HepG2 (cell line): ENCODE data around the gene DDX17. TPM values are rescaled to one million over a fixed set of nuclear protein-coding genes. Genes with fewer than 3 reads are reported as not detected.

Source experiments
- ATAC-seq: fragments of 200-7000 bp; cut with Tn5 transposase; 3 replicates; pipeline ENCODE4 v1.9.1; 2020; ENCODE audit warnings: mild to moderate bottlenecking, moderate library complexity
- BruUV-seq: library from RNA; stranded (reverse); fragments of 400-500 nt; replicated peaks from 2 replicates; lab custom pipeline; 2021; lab: Mats Ljungman, UMichigan
- CTCF ChIA-PET: fragments of 300-600 bp; formaldehyde crosslinking; extraction: SDS; loops from one replicate; lab custom pipeline; 2021; ENCODE audit warnings: low total read pairs, inconsistent platforms, low intra/inter-chr PET ratio; lab: Yijun Ruan, JAX
- POLR2A ChIA-PET: fragments of 350-600 bp; sonication (Branson Sonifier 250); formaldehyde crosslinking; loops from one replicate; lab custom pipeline; 2020; ENCODE audit warnings: antibody characterized with exemption, inconsistent platforms; lab: Yijun Ruan, JAX
- DNase-seq: peaks from one replicate; pipeline ENCODE4 v3.0.0-alpha.2; 2015; ENCODE audit warnings: low spot score
- FAIRE-seq: peaks from 3 replicates; lab custom pipeline; 2011; peaks lifted over from hg19 to GRCh38; lab: Jason Lieb, UNC
- H2AFZ ChIP-seq: one replicate; pipeline ENCODE4 v1.6.1; 2011; ENCODE audit warnings: low read length, inconsistent platforms
- H3K27ac ChIP-seq: fragments of 300-600 bp; 3 replicates; pipeline ENCODE4 v1.8.0; 2011; ENCODE audit warnings: mixed run types, mild to moderate bottlenecking, mixed read lengths, low read length, inconsistent platforms; ENCODE audit not compliant: insufficient read depth; ENCODE audit errors: extremely low read length
- H3K27me3 ChIP-seq, 2 experiments: fragments of 200-600 bp in 1 of 2; 2 replicates in 1 of 2; 3 replicates in 1 of 2; pipeline versions ENCODE4 v1.6.0 to v1.8.0; 2011; ENCODE audit warnings: low read length in 2 of 2, mild to moderate bottlenecking in 2 of 2, moderate library complexity in 2 of 2, inconsistent platforms in 1 of 2; ENCODE audit not compliant: insufficient read depth in 2 of 2, control insufficient read depth in 1 of 2
- H3K36me3 ChIP-seq, 2 experiments: fragments of 200-600 bp in 1 of 2; replicated peaks in 1 of 2; 2 replicates in 1 of 2; 3 replicates in 1 of 2; pipeline versions ENCODE4 v1.5.1 to v1.8.0; 2011; ENCODE audit warnings: low read length in 2 of 2, inconsistent platforms in 1 of 2; ENCODE audit not compliant: insufficient read depth in 2 of 2, control insufficient read depth in 1 of 2
- H3K4me1 ChIP-seq: 2 replicates; pipeline ENCODE4 v1.5.1; 2012; ENCODE audit warnings: low read length, inconsistent platforms; ENCODE audit not compliant: insufficient read depth
- H3K4me2 ChIP-seq: 2 replicates; pipeline ENCODE4 v1.6.0; 2011; ENCODE audit warnings: low read depth, low read length, inconsistent platforms
- H3K4me3 ChIP-seq, 3 experiments: fragments of 200-600 bp in 1 of 3; sonication (generic), shearing (Covaris generic) in 1 of 3; replicated peaks in 1 of 3; 2 replicates each; pipeline ENCODE4 v1.5.1; 2011 to 2016; ENCODE audit warnings: low read length in 3 of 3, inconsistent platforms in 2 of 3, low read depth in 2 of 3, mild to moderate bottlenecking in 2 of 3, control low read depth in 1 of 3, mixed read lengths in 1 of 3; ENCODE audit not compliant: insufficient read depth in 1 of 3
- H3K79me2 ChIP-seq: one replicate; pipeline ENCODE4 v1.6.1; 2011; ENCODE audit warnings: low read length, inconsistent platforms; ENCODE audit not compliant: insufficient read depth
- H3K9ac ChIP-seq: 2 replicates; pipeline ENCODE4 v1.6.0; 2011; ENCODE audit warnings: mild to moderate bottlenecking, low read depth, low read length, inconsistent platforms; ENCODE audit not compliant: insufficient read depth
- H3K9me3 ChIP-seq: 2 replicates; pipeline ENCODE4 v1.5.1; 2012; ENCODE audit warnings: mild to moderate bottlenecking, low read length
- H4K20me1 ChIP-seq: 2 replicates; pipeline ENCODE4 v1.6.0; 2011; ENCODE audit warnings: inconsistent platforms, mild to moderate bottlenecking, low read length, moderate library complexity; ENCODE audit not compliant: insufficient read depth
- BHLHE40 ChIP-seq: IDR thresholded peaks from 2 replicates; pipeline ENCODE4 v1.6.1; 2011; ENCODE audit warnings: low read length, improper control_type of control experiment
- HOXA5 ChIP-seq: sonication (generic); formaldehyde crosslinking; IDR thresholded peaks from 2 replicates; pipeline ENCODE4 v1.4.0; 2020; ENCODE audit warnings: missing genetic modification reagents
- NFRKB ChIP-seq: fragments of 450-650 bp; IDR thresholded peaks from 2 replicates; pipeline ENCODE4 v1.6.1; 2017
- SYNCRIP ChIP-seq: fragments of 200-400 bp; formaldehyde crosslinking; IDR thresholded peaks from 2 replicates; pipeline ENCODE4 v1.6.1; 2018; ENCODE audit warnings: mild to moderate bottlenecking, low read depth, low read length; ENCODE audit not compliant: insufficient read depth
- ZNF136 ChIP-seq: sonication (generic); formaldehyde crosslinking; IDR thresholded peaks from 2 replicates; pipeline ENCODE4 v1.8.1; 2022; ENCODE audit warnings: low read depth, mild to moderate bottlenecking, moderate library complexity, missing genetic modification reagents
- ZNF670 ChIP-seq: sonication (generic); formaldehyde crosslinking; IDR thresholded peaks from 2 replicates; pipeline ENCODE4 v1.8.0; 2022; ENCODE audit warnings: mild to moderate bottlenecking, missing genetic modification reagents, borderline replicate concordance
- ZNF674 ChIP-seq: sonication (generic); formaldehyde crosslinking; IDR thresholded peaks from 2 replicates; pipeline ENCODE4 v1.5.0; 2020; ENCODE audit warnings: low read depth, mild to moderate bottlenecking, missing genetic modification reagents
- ZNF792 ChIP-seq: IDR thresholded peaks from 2 replicates; pipeline ENCODE4 v1.6.1; 2016
- WGBS: methylation state at CpG from one replicate; pipeline ENCODE4 v1.1.6; 2017; ENCODE audit warnings: low lambda C conversion rate; 5-methylcytosine and 5-hydroxymethylcytosine counted together
- in situ Hi-C: cut with HindIII; loops from 2 replicates; pipeline ENCODE4 v1.10.0; 2017; ENCODE audit warnings: low pct_unique_long_range_greater_than_20kb; ENCODE audit not compliant: extremely low pct_ligation_motif_present
- intact Hi-C: fragments of 100-400 bp; cut with micrococcal nuclease; formaldehyde crosslinking; loops from one replicate; pipeline ENCODE4 v1.10.0; 2022; ENCODE audit not compliant: unreplicated experiment
- polyA plus RNA-seq, 8 experiments: library from polyadenylated mRNA; depleted of rRNA in 3 of 8; stranded (reverse) in 7 of 8; unstranded in 1 of 8; fragments of >200 nt; fragmentation: Illumina TruSeq in 4 of 8; extraction: Trizol in 4 of 8; gene quantifications; 2 replicates each; pipeline versions ENCODE4 v1.2.1 to v1.2.3, GENCODE V29; 2011 to 2016; ENCODE audit warnings: low read depth in 4 of 8, missing spikeins in 1 of 8, mixed read lengths in 1 of 8; ENCODE audit not compliant: insufficient read depth in 1 of 8
- total RNA-seq, 5 experiments: library from RNA; depleted of rRNA; stranded (reverse); fragments of >200 nt; fragmentation: Illumina TruSeq; extraction: Trizol; gene quantifications; 2 replicates each; pipeline ENCODE4 v1.2.3, GENCODE V29; 2016; ENCODE audit warnings: low read depth in 1 of 5
- TF ChIP-seq, protein P1 (sequence below): sonication (generic); formaldehyde crosslinking; IDR thresholded peaks from 2 replicates; pipeline ENCODE4 v1.9.0; 2021; ENCODE audit warnings: missing genetic modification reagents, borderline replicate concordance
- TF ChIP-seq, protein P2 (sequence below): sonication (generic); formaldehyde crosslinking; IDR thresholded peaks from 2 replicates; pipeline ENCODE4 v1.5.0; 2020; ENCODE audit warnings: missing genetic modification reagents, mild to moderate bottlenecking, borderline replicate concordance
- TF ChIP-seq, protein P3 (sequence below): sonication (generic); formaldehyde crosslinking; IDR thresholded peaks from 2 replicates; pipeline ENCODE4 v1.5.0; 2020; ENCODE audit warnings: mild to moderate bottlenecking, missing genetic modification reagents
- TF ChIP-seq, protein P4 (sequence below): sonication (generic); formaldehyde crosslinking; IDR thresholded peaks from 2 replicates; pipeline ENCODE4 v1.5.0; 2020; ENCODE audit warnings: missing genetic modification reagents
- TF ChIP-seq, protein P5 (sequence below): sonication (generic); formaldehyde crosslinking; IDR thresholded peaks from 2 replicates; pipeline ENCODE4 v1.4.0; 2020; ENCODE audit warnings: missing genetic modification reagents

Gene DDX17
- total and polyA plus RNA-seq, 2 of the 13 experiments (the other 11 are each of a cell fraction or from before 2014, with no cell fraction given), result 238 to 344 TPM

DNA sequence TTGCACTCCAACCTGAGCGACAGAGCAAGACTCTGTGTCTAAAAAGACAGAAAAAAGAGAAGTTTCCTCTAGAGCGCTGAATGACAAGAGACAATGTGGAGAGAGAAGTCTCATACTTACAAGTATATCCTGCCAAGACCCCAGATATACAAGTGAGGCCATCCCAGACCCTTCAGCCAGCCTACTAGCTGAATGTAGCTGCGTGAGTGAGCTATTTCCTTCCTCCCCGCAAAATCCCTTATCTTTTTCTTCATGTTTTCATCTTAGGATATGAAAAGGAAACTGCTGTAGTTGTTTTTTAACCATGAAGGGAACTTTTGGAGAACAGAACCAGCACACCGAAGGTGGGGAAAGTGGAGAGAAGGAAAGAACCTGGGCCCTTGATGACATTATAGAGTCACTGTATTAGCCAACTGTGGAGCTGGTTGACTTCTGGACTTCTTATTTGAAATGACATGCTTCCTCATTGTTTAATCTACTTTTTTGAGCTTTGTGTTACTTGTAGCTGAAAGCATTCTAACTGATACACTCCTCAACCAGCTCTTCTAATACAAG, 4.4 kb upstream of the DDX17 start (continued):
- TF ChIP-seq, protein P1, sequence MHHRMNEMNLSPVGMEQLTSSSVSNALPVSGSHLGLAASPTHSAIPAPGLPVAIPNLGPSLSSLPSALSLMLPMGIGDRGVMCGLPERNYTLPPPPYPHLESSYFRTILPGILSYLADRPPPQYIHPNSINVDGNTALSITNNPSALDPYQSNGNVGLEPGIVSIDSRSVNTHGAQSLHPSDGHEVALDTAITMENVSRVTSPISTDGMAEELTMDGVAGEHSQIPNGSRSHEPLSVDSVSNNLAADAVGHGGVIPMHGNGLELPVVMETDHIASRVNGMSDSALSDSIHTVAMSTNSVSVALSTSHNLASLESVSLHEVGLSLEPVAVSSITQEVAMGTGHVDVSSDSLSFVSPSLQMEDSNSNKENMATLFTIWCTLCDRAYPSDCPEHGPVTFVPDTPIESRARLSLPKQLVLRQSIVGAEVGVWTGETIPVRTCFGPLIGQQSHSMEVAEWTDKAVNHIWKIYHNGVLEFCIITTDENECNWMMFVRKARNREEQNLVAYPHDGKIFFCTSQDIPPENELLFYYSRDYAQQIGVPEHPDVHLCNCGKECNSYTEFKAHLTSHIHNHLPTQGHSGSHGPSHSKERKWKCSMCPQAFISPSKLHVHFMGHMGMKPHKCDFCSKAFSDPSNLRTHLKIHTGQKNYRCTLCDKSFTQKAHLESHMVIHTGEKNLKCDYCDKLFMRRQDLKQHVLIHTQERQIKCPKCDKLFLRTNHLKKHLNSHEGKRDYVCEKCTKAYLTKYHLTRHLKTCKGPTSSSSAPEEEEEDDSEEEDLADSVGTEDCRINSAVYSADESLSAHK (CRISPR knock-in tag), result no peak
- TF ChIP-seq, protein P2, sequence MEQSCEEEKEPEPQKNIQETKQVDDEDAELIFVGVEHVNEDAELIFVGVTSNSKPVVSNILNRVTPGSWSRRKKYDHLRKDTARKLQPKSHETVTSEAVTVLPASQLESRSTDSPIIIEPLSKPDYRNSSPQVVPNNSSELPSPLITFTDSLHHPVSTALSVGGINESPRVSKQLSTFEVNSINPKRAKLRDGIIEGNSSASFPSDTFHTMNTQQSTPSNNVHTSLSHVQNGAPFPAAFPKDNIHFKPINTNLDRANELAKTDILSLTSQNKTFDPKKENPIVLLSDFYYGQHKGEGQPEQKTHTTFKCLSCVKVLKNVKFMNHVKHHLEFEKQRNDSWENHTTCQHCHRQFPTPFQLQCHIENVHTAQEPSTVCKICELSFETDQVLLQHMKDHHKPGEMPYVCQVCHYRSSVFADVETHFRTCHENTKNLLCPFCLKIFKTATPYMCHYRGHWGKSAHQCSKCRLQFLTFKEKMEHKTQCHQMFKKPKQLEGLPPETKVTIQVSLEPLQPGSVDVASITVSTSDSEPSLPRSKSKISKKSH (CRISPR knock-in tag), result no peak
- no peak for TF ChIP-seq NFRKB
- no peak for TF ChIP-seq ZNF792 (CRISPR knock-in tag)
- TF ChIP-seq ZNF674 (CRISPR knock-in tag), result no peak
- TF ChIP-seq BHLHE40, result no peak

DNA sequence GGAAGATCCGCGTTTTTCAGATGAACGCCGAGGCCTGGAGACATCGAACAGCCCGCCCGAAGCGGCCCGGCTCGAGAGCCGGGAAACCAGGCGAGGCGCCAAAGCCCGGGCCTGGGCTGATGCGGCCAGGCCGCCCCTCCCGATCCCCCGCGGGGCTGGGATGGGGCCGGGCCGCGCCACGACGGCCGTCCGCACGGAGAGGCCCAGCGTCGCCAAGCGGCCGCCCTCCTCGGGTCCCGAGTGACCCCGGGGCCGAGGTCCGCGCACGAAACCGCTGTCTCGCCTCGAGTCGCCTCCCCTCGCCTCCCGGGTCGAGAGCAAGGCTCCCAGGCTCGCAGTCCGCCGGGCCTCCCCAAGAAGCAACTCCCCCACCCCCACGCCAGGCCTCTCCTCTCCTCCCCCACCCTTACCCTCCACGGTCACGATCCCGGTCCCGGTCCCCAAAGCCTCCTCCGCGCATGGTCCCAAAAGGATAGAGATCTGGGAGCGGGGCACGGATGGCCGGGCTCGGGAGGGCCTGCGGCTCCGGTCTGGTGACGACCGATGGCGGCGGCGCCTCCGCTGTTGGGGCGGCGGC, 482 bp downstream of the DDX17 start:
- Histone ChIP-seq H3K36me3 (peaks cover 8 to 16% of the 10 kb centered on the region in 2 experiments; a peak in 3 of 5 replicates), H3K9me3 (no peaks in the 10 kb centered on the region), H3K9ac (peak overlapping the region; percentile 99), H3K4me2 (peak overlapping the region; percentile 93), H3K79me2 (peaks cover 52% of the 10 kb centered on the region), H3K4me3 (peak overlapping the region; percentile 93 to 99 (median 96)), H4K20me1 (peaks cover 40% of the 10 kb centered on the region), H3K4me1 (peaks cover 67% of the 10 kb centered on the region), H2AFZ (no peak overlapping the region), H3K27me3 (no peaks in the 10 kb centered on the region; a peak in 1 of 5 replicates), H3K27ac (peak overlapping the region; percentile 97)
- no TSS peak for BruUV-seq
- no peak for FAIRE-seq
- POLR2A ChIA-PET, result no interaction called here
- intact Hi-C loops (loop anchor here (5.0 kb wide), 1 partner anchor 43 kb away; no protein-coding TSS in a partner anchor), in situ Hi-C loops (no loop called here)
- ATAC-seq, result peak; percentile 74
- 0% methylated on average over 2 of the region's 69 CpGs for WGBS
- CTCF ChIA-PET, result no interaction called here
- DNase-seq, result no peak
- TF ChIP-seq, protein P3, sequence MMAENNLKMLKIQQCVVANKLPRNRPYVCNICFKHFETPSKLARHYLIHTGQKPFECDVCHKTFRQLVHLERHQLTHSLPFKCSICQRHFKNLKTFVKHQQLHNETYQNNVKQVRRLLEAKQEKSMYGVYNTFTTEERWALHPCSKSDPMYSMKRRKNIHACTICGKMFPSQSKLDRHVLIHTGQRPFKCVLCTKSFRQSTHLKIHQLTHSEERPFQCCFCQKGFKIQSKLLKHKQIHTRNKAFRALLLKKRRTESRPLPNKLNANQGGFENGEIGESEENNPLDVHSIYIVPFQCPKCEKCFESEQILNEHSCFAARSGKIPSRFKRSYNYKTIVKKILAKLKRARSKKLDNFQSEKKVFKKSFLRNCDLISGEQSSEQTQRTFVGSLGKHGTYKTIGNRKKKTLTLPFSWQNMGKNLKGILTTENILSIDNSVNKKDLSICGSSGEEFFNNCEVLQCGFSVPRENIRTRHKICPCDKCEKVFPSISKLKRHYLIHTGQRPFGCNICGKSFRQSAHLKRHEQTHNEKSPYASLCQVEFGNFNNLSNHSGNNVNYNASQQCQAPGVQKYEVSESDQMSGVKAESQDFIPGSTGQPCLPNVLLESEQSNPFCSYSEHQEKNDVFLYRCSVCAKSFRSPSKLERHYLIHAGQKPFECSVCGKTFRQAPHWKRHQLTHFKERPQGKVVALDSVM (CRISPR knock-in tag), result 0 out of 2 replicates have a peak, but pooled peaks have one; percentile 4
- TF ChIP-seq, protein P4, sequence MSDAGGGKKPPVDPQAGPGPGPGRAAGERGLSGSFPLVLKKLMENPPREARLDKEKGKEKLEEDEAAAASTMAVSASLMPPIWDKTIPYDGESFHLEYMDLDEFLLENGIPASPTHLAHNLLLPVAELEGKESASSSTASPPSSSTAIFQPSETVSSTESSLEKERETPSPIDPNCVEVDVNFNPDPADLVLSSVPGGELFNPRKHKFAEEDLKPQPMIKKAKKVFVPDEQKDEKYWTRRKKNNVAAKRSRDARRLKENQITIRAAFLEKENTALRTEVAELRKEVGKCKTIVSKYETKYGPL (CRISPR knock-in tag), result no peak
- TF ChIP-seq HOXA5 (CRISPR knock-in tag), result no peak
- no peak for TF ChIP-seq ZNF670
- no peak for TF ChIP-seq SYNCRIP
- TF ChIP-seq, protein P5, sequence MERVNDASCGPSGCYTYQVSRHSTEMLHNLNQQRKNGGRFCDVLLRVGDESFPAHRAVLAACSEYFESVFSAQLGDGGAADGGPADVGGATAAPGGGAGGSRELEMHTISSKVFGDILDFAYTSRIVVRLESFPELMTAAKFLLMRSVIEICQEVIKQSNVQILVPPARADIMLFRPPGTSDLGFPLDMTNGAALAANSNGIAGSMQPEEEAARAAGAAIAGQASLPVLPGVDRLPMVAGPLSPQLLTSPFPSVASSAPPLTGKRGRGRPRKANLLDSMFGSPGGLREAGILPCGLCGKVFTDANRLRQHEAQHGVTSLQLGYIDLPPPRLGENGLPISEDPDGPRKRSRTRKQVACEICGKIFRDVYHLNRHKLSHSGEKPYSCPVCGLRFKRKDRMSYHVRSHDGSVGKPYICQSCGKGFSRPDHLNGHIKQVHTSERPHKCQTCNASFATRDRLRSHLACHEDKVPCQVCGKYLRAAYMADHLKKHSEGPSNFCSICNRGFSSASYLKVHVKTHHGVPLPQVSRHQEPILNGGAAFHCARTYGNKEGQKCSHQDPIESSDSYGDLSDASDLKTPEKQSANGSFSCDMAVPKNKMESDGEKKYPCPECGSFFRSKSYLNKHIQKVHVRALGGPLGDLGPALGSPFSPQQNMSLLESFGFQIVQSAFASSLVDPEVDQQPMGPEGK, result no peak; the same call in 1 of the 2 replicates
- TF ChIP-seq ZNF136 (CRISPR knock-in tag), result no peak
